Lower leg skin (tissue), 4 donors: ENCODE results near the gene KAT6B. TPM values are rescaled to one million over a fixed set of nuclear protein-coding genes. Genes with fewer than 3 reads are reported as not detected.
A peak's percentile ranks its signal among the peaks of the same experiment; 100 is the strongest.
"Not testable (repeated sequence)": the region's sequence is repeated elsewhere in the genome, so short reads cannot be mapped to it uniquely, and the experiment has no call there.

Source experiments
- DNase-seq, 2 donors: peaks; one replicate each; pipeline ENCODE4 v3.0.0-alpha.2; 2019; ENCODE audit warnings: low spot score in 2 of 2
- H3K4me3 ChIP-seq: fragments of 200-600 bp; sonication (generic); 2 replicates; pipeline ENCODE4 v1.5.1; 2017; ENCODE audit warnings: mild to moderate bottlenecking, low read depth; ENCODE audit not compliant: poor library complexity, severe bottlenecking
- POLR2A ChIP-seq, 2 donors: fragments of 450-650 bp; IDR thresholded peaks; one replicate each; pipeline ENCODE4 v1.6.1; 2016 to 2017; ENCODE audit warnings: antibody characterized with exemption in 2 of 2, mild to moderate bottlenecking in 1 of 2, moderate library complexity in 1 of 2
- WGBS, 2 donors: methylation state at CpG; one replicate each; pipeline ENCODE4 v1.1.5; 2018; 5-methylcytosine and 5-hydroxymethylcytosine counted together
- intact Hi-C: fragments of 100-400 bp; cut with DNase I; formaldehyde crosslinking; loops from one replicate; pipeline ENCODE4 v1.15.0; 2023; ENCODE audit warnings: low total_unique reads
- total RNA-seq, 4 donors: library from RNA; depleted of rRNA; stranded (reverse); fragments of >200 nt; gene quantifications; one replicate each; pipeline ENCODE4 v1.1.0, GENCODE V29; 2016
- TF ChIP-seq, protein P1 (sequence below), 3 donors: fragments of 450-650 bp; IDR thresholded peaks; one replicate each; pipeline ENCODE4 v1.5.1; 2016; ENCODE audit warnings: antibody characterized with exemption in 3 of 3, mild to moderate bottlenecking in 3 of 3, moderate library complexity in 2 of 3

KAT6B gene
- total RNA-seq, 4 donors from 2014 or later: 17.2 to 40.1 (median 34.5) TPM

DNA sequence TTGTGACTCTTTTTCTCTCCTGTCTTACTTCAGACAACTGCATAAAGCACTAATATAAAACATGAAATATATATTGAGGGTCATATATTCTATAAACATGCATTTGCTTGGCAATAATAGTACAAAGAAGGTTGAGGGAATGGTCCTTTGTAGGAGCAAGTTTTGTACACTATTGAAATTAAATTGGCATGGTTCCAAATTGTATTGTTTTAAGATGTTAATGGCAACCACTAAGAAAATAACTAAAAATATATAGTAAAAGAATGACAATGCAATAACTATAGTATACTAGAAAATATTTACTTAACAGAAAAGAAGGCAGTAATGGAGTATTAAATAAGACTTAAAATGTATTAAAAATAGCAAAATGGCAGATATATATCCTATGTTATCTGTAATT lies 33.7 kb upstream of the KAT6B start:
- H3K4me3 ChIP-seq: no peak overlapping the region
- no peak for DNase-seq
- TF ChIP-seq, protein P1, sequence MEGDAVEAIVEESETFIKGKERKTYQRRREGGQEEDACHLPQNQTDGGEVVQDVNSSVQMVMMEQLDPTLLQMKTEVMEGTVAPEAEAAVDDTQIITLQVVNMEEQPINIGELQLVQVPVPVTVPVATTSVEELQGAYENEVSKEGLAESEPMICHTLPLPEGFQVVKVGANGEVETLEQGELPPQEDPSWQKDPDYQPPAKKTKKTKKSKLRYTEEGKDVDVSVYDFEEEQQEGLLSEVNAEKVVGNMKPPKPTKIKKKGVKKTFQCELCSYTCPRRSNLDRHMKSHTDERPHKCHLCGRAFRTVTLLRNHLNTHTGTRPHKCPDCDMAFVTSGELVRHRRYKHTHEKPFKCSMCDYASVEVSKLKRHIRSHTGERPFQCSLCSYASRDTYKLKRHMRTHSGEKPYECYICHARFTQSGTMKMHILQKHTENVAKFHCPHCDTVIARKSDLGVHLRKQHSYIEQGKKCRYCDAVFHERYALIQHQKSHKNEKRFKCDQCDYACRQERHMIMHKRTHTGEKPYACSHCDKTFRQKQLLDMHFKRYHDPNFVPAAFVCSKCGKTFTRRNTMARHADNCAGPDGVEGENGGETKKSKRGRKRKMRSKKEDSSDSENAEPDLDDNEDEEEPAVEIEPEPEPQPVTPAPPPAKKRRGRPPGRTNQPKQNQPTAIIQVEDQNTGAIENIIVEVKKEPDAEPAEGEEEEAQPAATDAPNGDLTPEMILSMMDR (IDR thresholded peaks at IDR 0.05): no peak
- no peak for TF ChIP-seq POLR2A (IDR thresholded peaks at IDR 0.05)
- intact Hi-C loops: no loop called here

DNA sequence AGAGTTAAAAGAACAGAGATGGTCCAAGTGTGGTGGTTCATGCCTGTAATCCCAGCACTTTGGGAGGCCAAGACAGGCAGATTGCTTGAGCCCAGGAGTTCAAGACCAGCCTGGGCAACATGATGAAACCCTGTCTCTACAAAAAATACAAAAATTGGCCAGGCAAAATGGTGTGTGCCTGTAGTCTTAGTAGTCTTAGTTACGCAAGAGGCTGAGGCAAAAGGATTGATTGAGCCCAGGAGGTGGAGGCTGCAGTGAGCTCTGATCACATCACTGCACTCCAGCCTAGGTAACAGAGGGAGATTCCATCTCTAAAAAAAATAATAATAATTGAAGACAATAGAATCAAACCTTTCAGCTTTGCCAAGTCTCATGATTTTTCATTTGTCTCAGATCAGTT lies 33.2 kb upstream of the KAT6B start:
- intact Hi-C loops, H3K4me3 ChIP-seq: not testable (repeated sequence)
- 100% methylated on average over 1 of the region's 1 CpG for WGBS, 2 donors
- peak in 1 of 2 donors; percentile 20 for DNase-seq

DNA sequence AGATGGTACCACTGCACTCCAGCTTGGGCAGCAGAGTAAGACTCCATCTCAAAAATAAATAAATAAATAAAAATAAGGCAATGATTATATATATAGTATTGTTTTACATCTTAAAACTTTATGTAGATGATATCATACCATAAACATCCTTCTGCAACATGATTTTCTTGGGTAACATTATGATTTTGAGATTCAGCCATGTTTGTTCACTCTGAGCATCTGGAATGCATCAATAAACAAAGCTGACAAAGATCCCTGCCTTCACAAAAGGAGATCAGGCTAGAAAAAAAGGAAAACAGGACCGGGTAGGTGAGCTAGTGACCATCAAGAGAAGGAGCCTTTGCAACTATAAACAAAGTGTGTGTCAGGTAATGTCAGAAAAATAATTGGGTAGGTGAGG lies 31.9 kb upstream of the KAT6B start:
- TF ChIP-seq POLR2A (IDR thresholded peaks at IDR 0.05): no peak
- TF ChIP-seq, protein P1 (IDR thresholded peaks at IDR 0.05): no peak
- DNase-seq: no peak
- WGBS, 2 donors: 49 to 63% methylated on average over 1 of the region's 1 CpG
- intact Hi-C loops: no loop called here
- H3K4me3 ChIP-seq: no peak overlapping the region

GRCh38 chr10:74797550-74797949 lies 28.9 kb upstream of the KAT6B start:
- intact Hi-C loops: no loop called here
- 94 to 100% methylated on average over 1 of the region's 1 CpG for WGBS, 2 donors
- no peak overlapping the region for H3K4me3 ChIP-seq

DNA sequence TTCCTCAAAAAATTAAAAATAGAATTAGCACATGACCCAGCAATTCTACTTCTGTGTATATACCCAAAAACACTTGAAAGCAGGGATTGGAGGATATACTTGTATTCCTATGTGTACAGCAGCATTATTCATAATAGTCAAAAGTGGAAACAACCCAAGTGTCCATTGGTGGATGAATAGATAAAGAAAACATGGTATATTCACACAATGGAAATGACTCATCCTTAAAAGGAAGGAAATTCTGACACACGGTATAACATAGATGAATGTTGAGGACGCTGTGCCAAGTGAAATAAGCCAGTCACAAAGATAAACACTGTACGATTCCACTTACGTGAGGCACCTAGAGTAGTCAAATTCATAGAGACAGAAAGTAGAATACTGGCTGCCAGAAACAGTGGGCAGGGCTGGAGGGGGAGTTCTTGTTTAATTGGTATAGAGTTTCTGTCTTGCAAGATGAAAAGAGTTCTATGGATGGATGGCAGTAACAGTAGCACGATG lies 26.6 kb upstream of the KAT6B start:
- no peak overlapping the region for H3K4me3 ChIP-seq
- intact Hi-C loops: no loop called here
- WGBS, 2 donors: 52 to 59% methylated on average over 5 of the region's 5 CpGs
- peak in 1 of 2 donors; percentile 29 for DNase-seq
- TF ChIP-seq, protein P1 (IDR thresholded peaks at IDR 0.05): no peak
- TF ChIP-seq POLR2A (IDR thresholded peaks at IDR 0.05): no peak

More at GRCh38 chr10:74797550-74797949, 28.9 kb upstream of the KAT6B start:
- no peak for DNase-seq
- TF ChIP-seq POLR2A (IDR thresholded peaks at IDR 0.05): no peak

GRCh38 chr10:74801447-74801846 lies 25.0 kb upstream of the KAT6B start:
- DNase-seq: no peak
- intact Hi-C loops: no loop called here
- 96 to 97% methylated on average over 2 of the region's 2 CpGs for WGBS, 2 donors
- TF ChIP-seq, protein P1 (IDR thresholded peaks at IDR 0.05): no peak
- no peak for TF ChIP-seq POLR2A (IDR thresholded peaks at IDR 0.05)
- no peak overlapping the region for H3K4me3 ChIP-seq

DNA sequence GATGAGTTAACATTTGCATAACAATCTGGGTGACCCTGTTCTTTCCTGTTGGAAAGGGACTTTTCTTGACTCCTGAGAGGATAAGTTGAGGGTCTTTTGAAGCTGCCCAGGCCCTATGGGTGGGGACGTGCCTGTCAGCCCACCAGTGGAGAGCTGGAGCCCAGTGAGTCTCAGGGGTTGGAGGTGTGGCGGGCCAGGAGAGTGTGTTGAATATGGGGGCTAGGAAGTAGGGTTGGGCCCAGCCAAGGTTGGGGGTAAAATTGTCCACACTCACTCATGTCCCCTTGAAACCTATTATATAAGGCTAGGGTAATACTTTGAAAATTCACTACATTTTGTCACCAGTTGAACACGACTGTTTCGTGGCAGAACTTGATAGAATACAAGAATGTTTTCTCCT lies 17.9 kb upstream of the KAT6B start:
- no peak overlapping the region for H3K4me3 ChIP-seq
- whole genome bisulfite sequencing, 2 donors: 91 to 94% methylated on average over 4 of the region's 4 CpGs
- intact Hi-C loops: no loop called here
- peak in 1 of 2 donors; percentile 61 for DNase-seq
- TF ChIP-seq, protein P1 (IDR thresholded peaks at IDR 0.05): no peak
- no peak for TF ChIP-seq POLR2A (IDR thresholded peaks at IDR 0.05)
